C4-2B (cell line): Measurements from ENCODE around the gene MRPL4.
"Not testable (repeated sequence)": the region's sequence is repeated elsewhere in the genome, so short reads cannot be mapped to it uniquely, and the experiment has no call there.

Experiments used
- H3K27ac ChIP-seq: fragments of 450-650 bp; 2 replicates; pipeline ENCODE4 v1.5.1; 2017
- ZFX ChIP-seq: fragments of 450-650 bp; IDR thresholded peaks from 2 replicates; pipeline ENCODE4 v1.6.1; 2017
- TF ChIP-seq, protein P1 (sequence below): fragments of 450-650 bp; conservative IDR thresholded peaks from 2 replicates; pipeline ENCODE4 v1.5.1; 2017; ENCODE audit warnings: mild to moderate bottlenecking

Gene MRPL4

DNA sequence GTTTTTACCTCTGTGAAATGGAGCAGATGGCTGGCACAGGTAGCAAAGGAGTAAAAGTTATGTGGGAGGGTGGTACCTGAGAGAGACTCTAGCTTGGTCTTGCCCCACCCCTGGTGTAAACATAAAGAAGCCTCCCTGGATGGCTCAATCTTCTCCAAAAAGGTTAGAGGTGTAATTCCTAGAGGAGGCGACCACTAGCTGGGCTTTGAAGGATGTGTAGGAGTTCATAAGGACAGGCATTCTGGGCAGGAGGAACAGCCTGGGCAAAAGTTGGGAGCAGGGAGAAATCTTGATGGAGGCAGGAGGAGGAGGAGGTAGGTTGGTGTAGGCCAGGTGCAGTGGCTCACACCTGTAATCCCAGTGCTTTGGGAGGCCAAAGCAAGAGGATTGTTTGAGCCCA is 26.9 kb downstream of the MRPL4 start:
- TF ChIP-seq ZFX: no peak
- TF ChIP-seq, protein P1, sequence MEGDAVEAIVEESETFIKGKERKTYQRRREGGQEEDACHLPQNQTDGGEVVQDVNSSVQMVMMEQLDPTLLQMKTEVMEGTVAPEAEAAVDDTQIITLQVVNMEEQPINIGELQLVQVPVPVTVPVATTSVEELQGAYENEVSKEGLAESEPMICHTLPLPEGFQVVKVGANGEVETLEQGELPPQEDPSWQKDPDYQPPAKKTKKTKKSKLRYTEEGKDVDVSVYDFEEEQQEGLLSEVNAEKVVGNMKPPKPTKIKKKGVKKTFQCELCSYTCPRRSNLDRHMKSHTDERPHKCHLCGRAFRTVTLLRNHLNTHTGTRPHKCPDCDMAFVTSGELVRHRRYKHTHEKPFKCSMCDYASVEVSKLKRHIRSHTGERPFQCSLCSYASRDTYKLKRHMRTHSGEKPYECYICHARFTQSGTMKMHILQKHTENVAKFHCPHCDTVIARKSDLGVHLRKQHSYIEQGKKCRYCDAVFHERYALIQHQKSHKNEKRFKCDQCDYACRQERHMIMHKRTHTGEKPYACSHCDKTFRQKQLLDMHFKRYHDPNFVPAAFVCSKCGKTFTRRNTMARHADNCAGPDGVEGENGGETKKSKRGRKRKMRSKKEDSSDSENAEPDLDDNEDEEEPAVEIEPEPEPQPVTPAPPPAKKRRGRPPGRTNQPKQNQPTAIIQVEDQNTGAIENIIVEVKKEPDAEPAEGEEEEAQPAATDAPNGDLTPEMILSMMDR: no peak

DNA sequence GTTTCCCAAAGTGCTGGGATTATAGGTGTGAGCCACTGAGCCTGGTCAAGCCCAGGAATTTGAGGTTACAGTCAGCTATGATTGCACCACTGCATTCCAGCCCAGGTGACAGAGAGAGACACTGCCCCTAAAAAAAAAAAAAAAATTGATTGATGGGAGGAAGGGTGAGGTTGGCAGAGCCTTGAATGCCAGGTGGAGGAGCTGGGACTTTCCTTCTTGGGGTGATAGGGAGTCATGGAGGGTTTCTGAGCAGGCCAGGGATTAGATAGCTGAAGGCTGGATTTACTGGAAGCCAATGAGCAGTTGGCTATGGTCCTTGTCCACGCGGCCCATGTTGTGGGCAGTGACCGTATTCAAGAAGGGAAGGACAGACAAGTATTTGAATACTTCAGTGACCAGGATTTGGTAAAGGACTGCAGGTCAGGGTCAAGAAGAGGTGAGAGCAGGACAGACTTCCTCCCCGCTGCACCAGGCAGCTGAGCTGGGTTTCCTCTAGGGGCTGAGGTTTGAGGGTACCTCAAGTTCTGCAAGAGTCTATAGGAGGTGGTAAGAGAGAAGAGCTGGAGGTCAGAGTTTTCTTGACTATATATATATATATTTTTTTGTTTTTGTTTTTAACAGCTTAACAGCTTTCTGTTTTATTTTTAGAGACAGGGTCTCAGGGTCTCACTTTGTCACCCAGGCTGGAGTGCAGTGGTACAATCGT is 27.9 kb downstream of the MRPL4 start:
- TF ChIP-seq ZFX: no peak
- TF ChIP-seq, protein P1: no peak
- no peak overlapping the region for H3K27ac ChIP-seq

More for the DNA sequence above, 26.9 kb downstream of the MRPL4 start:
- no peak overlapping the region for H3K27ac ChIP-seq

DNA sequence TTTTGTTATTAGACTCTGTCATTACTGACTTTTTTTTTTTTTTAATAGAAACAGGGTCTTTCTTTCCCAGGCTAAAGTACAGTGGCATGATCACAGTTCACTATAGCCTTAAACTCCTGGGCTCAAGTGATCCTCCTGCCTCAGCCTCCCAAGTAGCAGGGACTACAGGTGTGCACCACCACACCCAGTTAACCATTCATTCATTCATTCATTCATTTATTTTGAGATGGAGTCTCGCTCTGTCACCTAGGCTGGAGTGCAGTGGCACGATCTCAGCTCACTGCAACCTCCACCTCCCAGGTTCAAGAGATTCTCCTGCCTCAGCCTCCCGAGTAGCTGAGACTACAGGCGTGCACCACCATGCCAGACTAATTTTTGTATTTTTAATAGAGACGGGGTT is 30.0 kb downstream of the MRPL4 start:
- H3K27ac ChIP-seq: not testable (repeated sequence)

DNA sequence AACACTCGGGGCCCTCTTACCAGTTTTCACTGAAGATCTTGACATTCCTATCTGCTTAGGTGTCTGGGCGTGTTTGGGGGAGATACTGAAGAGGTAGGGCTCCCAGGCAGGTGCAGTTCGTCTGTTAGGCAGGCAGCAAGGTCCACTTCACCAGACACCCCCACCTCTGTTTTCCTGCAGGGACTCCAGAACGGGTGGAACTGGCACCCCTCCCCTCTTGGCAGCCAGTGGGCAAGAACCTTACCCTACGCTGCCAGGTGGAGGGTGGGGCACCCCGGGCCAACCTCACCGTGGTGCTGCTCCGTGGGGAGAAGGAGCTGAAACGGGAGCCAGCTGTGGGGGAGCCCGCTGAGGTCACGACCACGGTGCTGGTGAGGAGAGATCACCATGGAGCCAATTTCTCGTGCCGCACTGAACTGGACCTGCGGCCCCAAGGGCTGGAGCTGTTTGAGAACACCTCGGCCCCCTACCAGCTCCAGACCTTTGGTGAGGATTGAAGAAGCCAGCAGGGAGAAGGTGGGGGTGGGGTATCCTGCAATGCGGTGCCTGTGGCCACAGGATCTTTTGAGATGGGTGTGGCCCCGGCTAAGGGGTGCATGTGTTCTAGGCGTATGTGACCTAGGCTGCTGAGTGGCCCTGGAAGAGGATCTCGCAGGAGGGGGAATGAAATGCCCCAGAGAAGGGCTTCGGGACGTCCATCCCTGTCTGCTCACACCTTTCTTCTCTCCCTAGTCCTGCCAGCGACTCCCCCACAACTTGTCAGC is 31.5 kb downstream of the MRPL4 start:
- no peak overlapping the region for H3K27ac ChIP-seq
- no peak for TF ChIP-seq ZFX
- TF ChIP-seq, protein P1: no peak

DNA sequence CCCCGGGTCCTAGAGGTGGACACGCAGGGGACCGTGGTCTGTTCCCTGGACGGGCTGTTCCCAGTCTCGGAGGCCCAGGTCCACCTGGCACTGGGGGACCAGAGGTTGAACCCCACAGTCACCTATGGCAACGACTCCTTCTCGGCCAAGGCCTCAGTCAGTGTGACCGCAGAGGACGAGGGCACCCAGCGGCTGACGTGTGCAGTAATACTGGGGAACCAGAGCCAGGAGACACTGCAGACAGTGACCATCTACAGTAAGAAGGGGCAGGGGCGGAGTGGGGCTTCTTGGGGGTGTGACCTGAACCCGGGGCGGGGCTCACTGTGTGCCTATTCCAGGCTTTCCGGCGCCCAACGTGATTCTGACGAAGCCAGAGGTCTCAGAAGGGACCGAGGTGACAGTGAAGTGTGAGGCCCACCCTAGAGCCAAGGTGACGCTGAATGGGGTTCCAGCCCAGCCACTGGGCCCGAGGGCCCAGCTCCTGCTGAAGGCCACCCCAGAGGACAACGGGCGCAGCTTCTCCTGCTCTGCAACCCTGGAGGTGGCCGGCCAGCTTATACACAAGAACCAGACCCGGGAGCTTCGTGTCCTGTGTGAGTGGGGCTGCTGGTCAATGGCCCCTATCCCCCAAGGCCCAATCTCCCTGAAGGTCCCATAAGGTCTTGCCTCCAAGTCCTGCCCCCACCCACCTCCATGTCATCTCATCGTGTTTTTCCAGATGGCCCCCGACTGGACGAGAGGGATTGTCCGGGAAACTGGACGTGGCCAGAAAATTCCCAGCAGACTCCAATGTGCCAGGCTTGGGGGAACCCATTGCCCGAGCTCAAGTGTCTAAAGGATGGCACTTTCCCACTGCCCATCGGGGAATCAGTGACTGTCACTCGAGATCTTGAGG is 32.3 kb downstream of the MRPL4 start:
- no peak for TF ChIP-seq ZFX
- TF ChIP-seq, protein P1: no peak
- no peak overlapping the region for H3K27ac ChIP-seq

DNA sequence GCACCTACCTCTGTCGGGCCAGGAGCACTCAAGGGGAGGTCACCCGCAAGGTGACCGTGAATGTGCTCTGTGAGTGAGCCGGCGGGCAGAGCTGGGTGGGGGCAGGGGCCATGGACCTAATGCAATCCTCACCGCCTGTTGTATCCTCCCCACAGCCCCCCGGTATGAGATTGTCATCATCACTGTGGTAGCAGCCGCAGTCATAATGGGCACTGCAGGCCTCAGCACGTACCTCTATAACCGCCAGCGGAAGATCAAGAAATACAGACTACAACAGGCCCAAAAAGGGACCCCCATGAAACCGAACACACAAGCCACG is 32.9 kb downstream of the MRPL4 start:
- no peak for TF ChIP-seq ZFX
- TF ChIP-seq, protein P1: no peak
- H3K27ac ChIP-seq: no peak overlapping the region

DNA sequence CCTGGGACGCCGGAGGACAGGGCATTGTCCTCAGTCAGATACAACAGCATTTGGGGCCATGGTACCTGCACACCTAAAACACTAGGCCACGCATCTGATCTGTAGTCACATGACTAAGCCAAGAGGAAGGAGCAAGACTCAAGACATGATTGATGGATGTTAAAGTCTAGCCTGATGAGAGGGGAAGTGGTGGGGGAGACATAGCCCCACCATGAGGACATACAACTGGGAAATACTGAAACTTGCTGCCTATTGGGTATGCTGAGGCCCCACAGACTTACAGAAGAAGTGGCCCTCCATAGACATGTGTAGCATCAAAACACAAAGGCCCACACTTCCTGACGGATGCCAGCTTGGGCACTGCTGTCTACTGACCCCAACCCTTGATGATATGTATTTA is 33.4 kb downstream of the MRPL4 start:
- TF ChIP-seq, protein P1: no peak
- no peak for TF ChIP-seq ZFX
- no peak overlapping the region for H3K27ac ChIP-seq
